Activated CD4-positive, CD25-positive, alpha-beta regulatory T cell treated with anti-CD3 and anti-CD28 coated beads, Interleukin-2, amount 50 U/mL, for 24 hours (primary cell): ENCODE results near the gene BHLHE40.

Experiments
- ATAC-seq, 2 donors: fragments of 150-1000 bp; cut with Tn5 transposase; one replicate each; pipeline ENCODE4 v1.10.0; 2021; ENCODE audit warnings: mild to moderate bottlenecking in 1 of 2, moderate library complexity in 1 of 2

The BHLHE40 gene

GRCh38 chr3:5021116-5022092 lies 42.2 kb downstream of the BHLHE40 start:
- peak; percentile 36 to 51 for ATAC-seq

- ATAC-seq: peak; percentile 67 to 72
Observed at GRCh38 chr3:5022187-5022965, 43.1 kb downstream of the BHLHE40 start.

- no peak for ATAC-seq
Observed at GRCh38 chr3:5022966-5023776, 43.9 kb downstream of the BHLHE40 start.

DNA sequence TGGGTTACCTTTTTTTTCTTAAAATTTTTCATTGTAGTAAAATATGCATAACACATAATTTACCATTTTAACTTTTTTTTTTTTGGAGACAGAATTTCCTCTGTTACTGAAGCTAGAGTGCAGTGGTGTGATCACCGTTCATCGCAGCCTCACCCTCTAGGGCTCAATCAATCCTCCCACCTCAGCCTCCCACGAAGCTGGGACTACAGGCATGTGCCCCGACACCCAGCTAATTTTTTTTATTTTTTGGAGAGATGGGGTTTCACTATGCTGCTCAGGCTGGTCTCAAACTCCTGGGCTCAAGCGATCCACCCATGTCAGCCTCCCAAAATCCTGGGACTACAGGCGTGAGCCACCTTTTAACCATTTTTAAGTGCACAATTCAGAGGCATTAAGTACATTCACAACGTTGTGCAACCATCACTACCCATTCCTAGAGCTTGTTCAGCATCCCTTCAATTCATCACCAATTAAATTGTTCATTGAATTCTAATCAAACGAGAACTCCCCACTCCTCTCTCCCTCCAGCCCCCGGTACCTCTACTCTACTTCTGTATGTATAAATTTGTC lies 44.6 kb downstream of the BHLHE40 start:
- no peak for ATAC-seq

GRCh38 chr3:5026046-5026362 lies 46.8 kb downstream of the BHLHE40 start:
- ATAC-seq: no peak

DNA sequence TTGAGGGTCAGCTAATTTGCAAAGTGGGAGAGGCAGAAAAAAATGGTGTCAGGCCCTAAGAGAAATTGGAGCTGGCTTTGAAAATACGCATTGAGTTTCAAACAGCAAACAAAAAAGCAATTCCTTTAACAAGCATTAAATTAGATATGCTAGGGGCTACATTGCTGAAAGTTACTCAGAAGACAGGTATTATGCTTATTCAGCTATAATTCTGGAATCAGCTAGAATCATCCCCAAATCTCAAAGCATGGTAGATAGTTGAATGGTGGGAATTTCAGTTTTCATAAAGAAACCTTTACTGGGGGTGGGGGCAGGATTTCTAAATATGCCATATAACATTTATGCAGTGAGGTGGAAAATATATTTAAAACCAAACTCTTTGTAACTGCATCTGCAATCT lies 50.5 kb downstream of the BHLHE40 start:
- no peak for ATAC-seq

- ATAC-seq: no peak
Observed at GRCh38 chr3:5030152-5030551, 50.9 kb downstream of the BHLHE40 start.

DNA sequence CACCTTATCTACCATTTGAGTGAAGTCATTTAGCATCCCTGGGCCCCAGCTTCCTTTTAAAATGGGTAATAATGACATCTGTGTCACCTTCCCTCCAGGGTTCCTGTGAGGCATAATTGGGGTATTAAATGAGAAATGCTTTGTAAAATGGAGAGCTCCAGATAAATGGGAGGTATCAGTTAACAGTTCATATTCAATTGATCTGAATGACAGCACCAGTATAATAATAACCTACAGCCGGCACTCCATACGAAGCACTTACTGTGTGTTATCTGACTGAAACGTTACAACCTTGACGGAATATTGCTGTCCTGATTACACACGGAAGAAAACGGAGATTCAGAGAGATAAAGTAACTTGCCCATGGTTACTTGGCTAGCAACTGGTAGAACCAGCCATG lies 53.6 kb downstream of the BHLHE40 start:
- no peak for ATAC-seq
